Sigmoid colon (tissue), 4 donors: Measurements from ENCODE around the gene KCTD17.

Experiments
- CTCF ChIP-seq, 4 experiments: fragments of 450-650 bp in 3 of 4; fragments of 200-600 bp in 1 of 4; IDR thresholded peaks; one replicate each; pipeline ENCODE4 v1.5.1; 2016 to 2019; ENCODE audit warnings: antibody characterized with exemption in 4 of 4, mild to moderate bottlenecking in 3 of 4, moderate library complexity in 2 of 4
- EP300 ChIP-seq, 4 donors: sonication (generic); formaldehyde crosslinking; IDR thresholded peaks; one replicate each; pipeline ENCODE4 v1.6.1; 2017; ENCODE audit warnings: antibody characterized with exemption in 4 of 4
- POLR2A ChIP-seq, 2 donors: fragments of 450-650 bp; IDR thresholded peaks; one replicate each; pipeline ENCODE4 v1.6.1; 2016; ENCODE audit warnings: antibody characterized with exemption in 2 of 2, mild to moderate bottlenecking in 2 of 2, moderate library complexity in 2 of 2

- no peak for TF ChIP-seq EP300 (IDR thresholded peaks at IDR 0.05)
- TF ChIP-seq CTCF (IDR thresholded peaks at IDR 0.05) = no peak
- TF ChIP-seq POLR2A (IDR thresholded peaks at IDR 0.05) = no peak
Measured at GRCh38 chr22:37048133-37048532, 3.4 kb upstream of the KCTD17 start.
